GM12892 (cell line): ENCODE data around the gene SDC3.

Experiments used
- POLR2A ChIP-seq: IDR thresholded peaks from 2 replicates; pipeline ENCODE4 v1.6.1; 2011; ENCODE audit warnings: low read depth, low read length, control low read depth
- TAF1 ChIP-seq: IDR thresholded peaks from 2 replicates; pipeline ENCODE4 v1.6.1; 2011; ENCODE audit warnings: low read depth, mild to moderate bottlenecking, control low read depth, low read length, borderline replicate concordance

DNA sequence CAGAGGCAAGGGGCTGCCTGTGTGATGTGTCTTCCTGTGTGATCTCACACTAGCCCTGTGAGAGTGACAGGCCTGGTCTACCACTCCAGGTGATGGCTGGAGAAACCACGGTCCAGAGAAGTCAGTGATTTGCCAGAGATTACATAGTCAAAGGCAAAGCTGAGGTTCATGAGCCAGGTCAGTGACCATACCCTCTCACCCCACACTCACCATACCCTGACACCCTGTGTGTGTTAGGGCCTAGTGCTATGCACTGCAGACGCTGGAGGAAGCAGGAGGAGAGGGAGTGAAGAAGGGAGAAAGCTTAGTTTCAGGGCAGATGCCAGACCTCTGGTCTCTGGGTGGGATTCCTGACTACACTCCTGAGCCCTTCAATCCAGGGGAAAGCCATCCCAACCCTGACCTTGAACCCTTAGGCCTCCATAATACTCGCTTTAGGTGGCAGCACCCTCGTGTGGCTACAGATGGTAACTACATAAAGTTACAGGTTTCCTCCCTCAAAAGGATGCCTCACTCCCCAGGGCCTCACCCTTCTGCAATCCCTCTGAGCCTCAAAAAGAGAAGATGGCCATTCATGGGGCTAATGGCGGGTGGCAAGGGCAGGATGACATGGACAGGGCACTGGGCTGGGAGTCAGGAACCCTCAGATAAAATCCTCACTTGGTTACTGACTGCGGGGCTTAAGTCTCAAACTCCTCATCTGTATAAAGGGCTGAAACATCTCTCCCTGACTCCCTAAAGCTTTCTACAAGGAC, 20.8 kb upstream of the SDC3 start:
- no peak for TF ChIP-seq POLR2A
- no peak for TF ChIP-seq TAF1
